Stomach (tissue), 4 donors: ENCODE measurements around the gene XPC.

Experiments used
- CTCF ChIP-seq, 7 experiments: fragments of 450-650 bp in 4 of 7; fragments of 200-600 bp in 3 of 7; sonication (generic) in 3 of 7; IDR thresholded peaks; one replicate each; pipeline ENCODE4 v1.5.1; 2016 to 2019; ENCODE audit warnings: antibody characterized with exemption in 7 of 7, control low read depth in 2 of 7, mild to moderate bottlenecking in 1 of 7
- EP300 ChIP-seq: sonication (generic); formaldehyde crosslinking; IDR thresholded peaks from one replicate; pipeline ENCODE4 v1.6.1; 2017; ENCODE audit warnings: antibody characterized with exemption

- TF ChIP-seq CTCF (IDR thresholded peaks at IDR 0.05) (no peak), EP300 (no peak)
Observed at GRCh38 chr3:14159426-14159825, 19.0 kb downstream of the XPC start.
